ENCODE measurements around the gene ST14.

ST14 gene

GRCh38 chr11:130148796-130149326 is 10.7 kb upstream of the ST14 start:
- no peak overlapping the region for H3K4me3 Mint-ChIP-seq
- H3K4me1 Mint-ChIP-seq: peaks cover 23% of the 10 kb centered on the region
- H3K27ac Mint-ChIP-seq: no peak overlapping the region
- H3K27me3 Mint-ChIP-seq: no peaks in the 10 kb centered on the region
- H3K36me3 Mint-ChIP-seq: no peaks in the 10 kb centered on the region
- no peaks in the 10 kb centered on the region for H3K9me3 Mint-ChIP-seq

- Mint-ChIP-seq H3K4me3 (no peak overlapping the region), H3K36me3 (no peaks in the 10 kb centered on the region), H3K27ac (no peak overlapping the region), H3K27me3 (no peaks in the 10 kb centered on the region), H3K4me1 (peaks cover 23% of the 10 kb centered on the region), H3K9me3 (no peaks in the 10 kb centered on the region)
Observed at GRCh38 chr11:130150790-130151189, 8.8 kb upstream of the ST14 start.

GRCh38 chr11:130151196-130151595 is 8.4 kb upstream of the ST14 start:
- H3K4me1 Mint-ChIP-seq: peaks cover 20% of the 10 kb centered on the region
- no peaks in the 10 kb centered on the region for H3K27me3 Mint-ChIP-seq
- no peaks in the 10 kb centered on the region for H3K36me3 Mint-ChIP-seq
- H3K9me3 Mint-ChIP-seq: no peaks in the 10 kb centered on the region
- no peak overlapping the region for H3K4me3 Mint-ChIP-seq
- H3K27ac Mint-ChIP-seq: no peak overlapping the region

- no peak overlapping the region for H3K27ac Mint-ChIP-seq
- H3K4me3 Mint-ChIP-seq: no peak overlapping the region
- H3K27me3 Mint-ChIP-seq: peaks cover 22% of the 10 kb centered on the region
- H3K4me1 Mint-ChIP-seq: peaks cover 20% of the 10 kb centered on the region
- peaks cover 1% of the 10 kb centered on the region for H3K36me3 Mint-ChIP-seq
- no peaks in the 10 kb centered on the region for H3K9me3 Mint-ChIP-seq
Observed at GRCh38 chr11:130156108-130157022, 3.2 kb upstream of the ST14 start.

- Mint-ChIP-seq H3K4me3 (no peak overlapping the region), H3K27me3 (peaks cover 27% of the 10 kb centered on the region), H3K9me3 (no peaks in the 10 kb centered on the region), H3K27ac (no peak overlapping the region), H3K4me1 (peaks cover 23% of the 10 kb centered on the region), H3K36me3 (peaks cover 1% of the 10 kb centered on the region)
Observed at GRCh38 chr11:130157101-130157500, 2.5 kb upstream of the ST14 start.

- no peaks in the 10 kb centered on the region for H3K9me3 Mint-ChIP-seq
- peak overlapping the region; percentile 73 for H3K4me3 Mint-ChIP-seq
- peaks cover 23% of the 10 kb centered on the region for H3K4me1 Mint-ChIP-seq
- peaks cover 33% of the 10 kb centered on the region for H3K27me3 Mint-ChIP-seq
- H3K27ac Mint-ChIP-seq: no peak overlapping the region
- H3K36me3 Mint-ChIP-seq: peaks cover 1% of the 10 kb centered on the region
Observed at GRCh38 chr11:130157840-130158239, 1.7 kb upstream of the ST14 start.

GRCh38 chr11:130159139-130159538 is 443 bp upstream of the ST14 start:
- Mint-ChIP-seq H3K27me3 (peaks cover 42% of the 10 kb centered on the region), H3K4me1 (peaks cover 23% of the 10 kb centered on the region), H3K36me3 (peaks cover 1% of the 10 kb centered on the region), H3K9me3 (no peaks in the 10 kb centered on the region), H3K4me3 (peak overlapping the region; percentile 73), H3K27ac (no peak overlapping the region)

GRCh38 chr11:130160498-130161155 is 1.0 kb downstream of the ST14 start:
- Mint-ChIP-seq H3K27ac (no peak overlapping the region), H3K4me1 (peaks cover 23% of the 10 kb centered on the region), H3K27me3 (peaks cover 45% of the 10 kb centered on the region), H3K36me3 (peaks cover 1% of the 10 kb centered on the region), H3K9me3 (no peaks in the 10 kb centered on the region), H3K4me3 (peak overlapping the region; percentile 64)

GRCh38 chr11:130161441-130162145 is 2.0 kb downstream of the ST14 start:
- H3K27ac Mint-ChIP-seq: no peak overlapping the region
- H3K4me3 Mint-ChIP-seq: no peak overlapping the region
- peaks cover 48% of the 10 kb centered on the region for H3K27me3 Mint-ChIP-seq
- H3K36me3 Mint-ChIP-seq: peaks cover 1% of the 10 kb centered on the region
- no peaks in the 10 kb centered on the region for H3K9me3 Mint-ChIP-seq
- peaks cover 23% of the 10 kb centered on the region for H3K4me1 Mint-ChIP-seq

- Mint-ChIP-seq H3K36me3 (peaks cover 1% of the 10 kb centered on the region), H3K4me3 (no peak overlapping the region), H3K4me1 (peaks cover 23% of the 10 kb centered on the region), H3K27me3 (peaks cover 47% of the 10 kb centered on the region), H3K27ac (no peak overlapping the region), H3K9me3 (no peaks in the 10 kb centered on the region)
Observed at GRCh38 chr11:130162733-130163132, 3.2 kb downstream of the ST14 start.

- no peak overlapping the region for H3K27ac Mint-ChIP-seq
- no peaks in the 10 kb centered on the region for H3K9me3 Mint-ChIP-seq
- H3K27me3 Mint-ChIP-seq: peaks cover 46% of the 10 kb centered on the region
- H3K4me1 Mint-ChIP-seq: peaks cover 20% of the 10 kb centered on the region
- H3K36me3 Mint-ChIP-seq: no peaks in the 10 kb centered on the region
- no peak overlapping the region for H3K4me3 Mint-ChIP-seq
Observed at GRCh38 chr11:130163346-130164220, 4.0 kb downstream of the ST14 start.

GRCh38 chr11:130164221-130164570 is 4.6 kb downstream of the ST14 start:
- H3K4me3 Mint-ChIP-seq: no peak overlapping the region
- peaks cover 14% of the 10 kb centered on the region for H3K4me1 Mint-ChIP-seq
- H3K27ac Mint-ChIP-seq: no peak overlapping the region
- no peaks in the 10 kb centered on the region for H3K36me3 Mint-ChIP-seq
- no peaks in the 10 kb centered on the region for H3K9me3 Mint-ChIP-seq
- H3K27me3 Mint-ChIP-seq: peaks cover 41% of the 10 kb centered on the region

- Mint-ChIP-seq H3K9me3 (no peaks in the 10 kb centered on the region), H3K27me3 (peaks cover 40% of the 10 kb centered on the region), H3K36me3 (no peaks in the 10 kb centered on the region), H3K4me1 (peaks cover 7% of the 10 kb centered on the region), H3K27ac (no peak overlapping the region), H3K4me3 (no peak overlapping the region)
Observed at GRCh38 chr11:130165601-130166456, 6.2 kb downstream of the ST14 start.

GRCh38 chr11:130166457-130166784 is 6.8 kb downstream of the ST14 start:
- H3K27ac Mint-ChIP-seq: no peak overlapping the region
- H3K4me1 Mint-ChIP-seq: peaks cover 3% of the 10 kb centered on the region
- H3K4me3 Mint-ChIP-seq: no peak overlapping the region
- no peaks in the 10 kb centered on the region for H3K9me3 Mint-ChIP-seq
- H3K27me3 Mint-ChIP-seq: peaks cover 36% of the 10 kb centered on the region
- H3K36me3 Mint-ChIP-seq: no peaks in the 10 kb centered on the region

Measured in activated naive CD4-positive, alpha-beta T cell treated with anti-CD3 and anti-CD28 coated beads, Interleukin-2, amount 50 U/mL, for 24 hours (primary cell).